Measurements from ENCODE around the gene TREM2. TPM values are rescaled to one million over a fixed set of nuclear protein-coding genes. Genes with fewer than 3 reads are reported as not detected.

TREM2 gene
- total and polyA plus RNA-seq, 2 of the 8 experiments (the other 6 are each of a cell fraction or from before 2014, with no cell fraction given), result 0.20 TPM; not detected in 1

DNA sequence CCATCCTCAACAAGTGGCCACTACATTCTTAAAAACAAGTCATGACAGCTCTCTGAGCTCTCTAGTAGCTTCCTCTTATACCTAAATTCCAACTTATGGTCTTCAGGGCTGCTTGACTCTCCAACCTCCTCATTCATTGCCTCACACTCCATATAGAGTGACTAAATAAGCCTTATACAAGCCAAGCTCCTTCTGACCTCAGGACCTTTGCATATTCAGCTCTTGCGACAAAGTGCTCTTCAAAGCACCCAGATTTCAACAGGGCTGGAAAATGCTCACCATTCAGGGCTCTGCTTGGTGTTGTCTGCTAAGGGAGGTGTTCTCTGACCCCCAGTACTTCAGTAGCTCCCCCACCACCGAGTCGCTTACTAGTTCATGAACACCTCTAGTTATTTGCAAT is 34.3 kb upstream of the TREM2 start:
- no peaks in the 10 kb centered on the region; a peak in 1 of 7 replicates for H3K27me3 ChIP-seq (replicated peaks in 1 of 4; ENCODE audit: control insufficient read depth in 3 of 4, extremely low read depth in 1 of 4, insufficient read depth in 3 of 4, low read length in 3 of 4)
- H3K56ac ChIP-seq (replicated peaks; ENCODE audit: insufficient read length, low read depth, low read length), result no peak overlapping the region
- H3K4me1 ChIP-seq (replicated peaks in 1 of 4; ENCODE audit: control insufficient read depth in 3 of 4, insufficient read depth in 4 of 4, low read length in 3 of 4), result peaks cover 0 to 7% (median 3%) of the 10 kb centered on the region in 4 experiments; a peak in 5 of 7 replicates
- FAIRE-seq (no peak), DNase-seq (ENCODE audit: low read depth in 1 of 2, low spot score in 2 of 2) (no peak)
- no peak overlapping the region for H2AK5ac ChIP-seq (ENCODE audit: low read depth, low read length)
- H3K23ac ChIP-seq (ENCODE audit: insufficient read length), result no peak overlapping the region
- H2BK20ac ChIP-seq (ENCODE audit: low read length), result no peak overlapping the region
- no peaks in the 10 kb centered on the region for H3K9me3 ChIP-seq (ENCODE audit: insufficient read depth in 2 of 2, low read depth in 1 of 2, low read length in 1 of 2)
- H3K4me3 ChIP-seq (ENCODE audit: extremely low read depth in 1 of 4, insufficient read depth in 2 of 4, low read depth in 3 of 4, low read length in 4 of 4), result no peak overlapping the region
- H3K9ac ChIP-seq (replicated peaks in 1 of 4; ENCODE audit: extremely low read depth in 1 of 4, low read depth in 3 of 4, low read length in 3 of 4), result no peak overlapping the region
- no peak overlapping the region for H3K18ac ChIP-seq (ENCODE audit: extremely low read depth, low read length)
- no peaks in the 10 kb centered on the region for H3K36me3 ChIP-seq (ENCODE audit: control insufficient read depth in 2 of 4, insufficient read depth in 4 of 4, low read length in 3 of 4)
- no peak overlapping the region for H4K5ac ChIP-seq (ENCODE audit: insufficient read length, low read depth, low read length)
- no peaks in the 10 kb centered on the region for H3K23me2 ChIP-seq (ENCODE audit: low read depth, low read length)
- TF ChIP-seq SIX5 (IDR thresholded peaks at IDR 0.05; ENCODE audit: low read depth, low read length), result no peak
- no peak for TF ChIP-seq NRF1 (IDR thresholded peaks at IDR 0.05; ENCODE audit: low read depth, low read length)
- no peak for TF ChIP-seq BRCA1 (IDR thresholded peaks at IDR 0.05; ENCODE audit: low read depth, low read length)
- TF ChIP-seq POU5F1 (IDR thresholded peaks at IDR 0.05; ENCODE audit: low read depth, low read length), result no peak
- WGBS, 2 experiments (ENCODE audit: extremely low coverage in 1 of 2, insufficient coverage in 1 of 2, insufficient read length in 1 of 2, insufficient replicate concordance in 2 of 2, low coverage in 1 of 2, low lambda C conversion rate in 2 of 2, missing lambda C conversion rate in 1 of 2), result 89% methylated on average over 3 of the region's 3 CpGs; no CpG with 5 or more reads in 1 of the 2 experiments
- H3K79me1 ChIP-seq (ENCODE audit: low read depth, low read length), result no peaks in the 10 kb centered on the region
- no peaks in the 10 kb centered on the region for H4K20me1 ChIP-seq (replicated peaks in 1 of 2; ENCODE audit: control insufficient read depth in 1 of 2, insufficient read depth in 2 of 2, low read length in 2 of 2)
- H2BK5ac ChIP-seq (ENCODE audit: low read depth, low read length), result no peak overlapping the region
- H4K91ac ChIP-seq (replicated peaks; ENCODE audit: insufficient read length, low read length), result no peak overlapping the region
- no peak overlapping the region for H3K4ac ChIP-seq (replicated peaks; ENCODE audit: insufficient read length, low read depth, low read length)
- H2BK12ac ChIP-seq (ENCODE audit: low read depth, low read length), result no peak overlapping the region
- H2AFZ ChIP-seq (ENCODE audit: low read length), result no peak overlapping the region
- no peak overlapping the region for H3K14ac ChIP-seq (ENCODE audit: insufficient read length)
- H3K27ac ChIP-seq (ENCODE audit: low read depth, low read length), result no peak overlapping the region
- POLR2A ChIA-PET (ENCODE audit: partially characterized antibody), result interaction anchor here (0.6 to 1.1 kb wide), 2 partner anchors 9 to 724 kb away, joined by 3 read pairs; partner anchors contain the start of genes BYSL and MED20
- no peak overlapping the region for H3K4me2 ChIP-seq (ENCODE audit: insufficient read depth in 1 of 2, low read depth in 2 of 2, low read length in 2 of 2)
- CTCF ChIA-PET (ENCODE audit: partially characterized antibody), result interaction anchor here (0.6 to 3.6 kb wide), 9 partner anchors 9 to 109 kb away, joined by 3 to 20 read pairs (median 3); partner anchors contain the start of gene TREML4
- no peak overlapping the region for H4K8ac ChIP-seq (ENCODE audit: extremely low read depth, insufficient read depth, low read length)
- no peak overlapping the region for H2BK15ac ChIP-seq (ENCODE audit: low read length)
- no peaks in the 10 kb centered on the region for H3K79me2 ChIP-seq (ENCODE audit: control insufficient read depth in 1 of 2, insufficient read depth in 2 of 2, low read length in 2 of 2)
- no peak overlapping the region for H2BK120ac ChIP-seq (replicated peaks; ENCODE audit: low read depth, low read length)
